H1 (cell line): ENCODE measurements around the gene IL17RE.

Experiments used
- EZH2 ChIP-seq: fragments of 200-600 bp; sonication (generic); IDR thresholded peaks from 2 replicates; pipeline ENCODE4 v1.7.1; 2012; ENCODE audit warnings: low read depth, mild to moderate bottlenecking, moderate library complexity, low read length, inconsistent platforms; ENCODE audit not compliant: severe bottlenecking
- GTF2F1 ChIP-seq: IDR thresholded peaks from 2 replicates; pipeline ENCODE4 v1.6.1; 2012; ENCODE audit warnings: low read depth, low read length, improper control_type of control experiment, borderline replicate concordance
- PHF8 ChIP-seq: fragments of 200-600 bp; sonication (generic); conservative IDR thresholded peaks from 2 replicates; pipeline ENCODE4 v1.7.1; 2012; ENCODE audit warnings: low read depth, mild to moderate bottlenecking, inconsistent platforms, low read length, moderate library complexity
- RAD21 ChIP-seq, 2 experiments: IDR thresholded peaks in 1 of 2; conservative IDR thresholded peaks in 1 of 2; 2 replicates each; pipeline ENCODE4 v1.6.1; 2011; ENCODE audit warnings: low read depth in 2 of 2, low read length in 2 of 2, improper control_type of control experiment in 1 of 2, inconsistent platforms in 1 of 2, mild to moderate bottlenecking in 1 of 2, moderate library complexity in 1 of 2
- TCF12 ChIP-seq: IDR thresholded peaks from 2 replicates; pipeline ENCODE4 v1.6.1; 2011; ENCODE audit warnings: low read depth, mild to moderate bottlenecking, low read length
- ZNF274 ChIP-seq: IDR thresholded peaks from 2 replicates; pipeline ENCODE4 v1.7.0; 2012; ENCODE audit warnings: low read length, borderline replicate concordance; ENCODE audit errors: extremely low read depth
- TF ChIP-seq, protein P1 (sequence below), 3 experiments: IDR thresholded peaks; 1 replicate in 2 of 3; 2 replicates in 1 of 3; pipeline versions ENCODE4 v1.5.1 to v1.6.1; 2011; ENCODE audit warnings: low read length in 3 of 3, mild to moderate bottlenecking in 3 of 3, inconsistent platforms in 2 of 3, low read depth in 1 of 3, moderate library complexity in 1 of 3; ENCODE audit not compliant: insufficient read depth in 1 of 3; ENCODE audit errors: control extremely low read depth in 1 of 3

DNA sequence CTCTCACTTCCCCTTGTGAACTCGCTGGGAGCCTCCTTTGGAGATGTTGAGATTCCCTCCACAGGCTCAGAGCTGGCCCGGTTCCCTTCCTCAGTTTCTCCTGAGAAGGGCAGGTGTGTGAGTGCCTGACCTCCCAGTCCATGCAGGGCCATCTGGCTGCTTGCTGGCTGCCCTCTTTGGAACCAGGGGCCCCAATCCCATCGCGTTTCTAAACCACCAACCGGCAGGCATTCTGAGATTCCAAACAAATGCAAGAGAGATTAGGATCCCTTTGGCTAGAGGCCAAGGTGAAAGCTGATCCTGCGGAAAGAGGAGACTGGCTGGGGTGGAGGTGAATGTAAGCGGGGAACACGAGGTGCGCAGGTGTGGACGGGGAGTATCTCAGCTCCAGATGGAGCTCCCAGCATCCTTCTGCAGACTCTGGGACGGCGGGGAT is 52.4 kb downstream of the IL17RE start:
- TF ChIP-seq, protein P1, sequence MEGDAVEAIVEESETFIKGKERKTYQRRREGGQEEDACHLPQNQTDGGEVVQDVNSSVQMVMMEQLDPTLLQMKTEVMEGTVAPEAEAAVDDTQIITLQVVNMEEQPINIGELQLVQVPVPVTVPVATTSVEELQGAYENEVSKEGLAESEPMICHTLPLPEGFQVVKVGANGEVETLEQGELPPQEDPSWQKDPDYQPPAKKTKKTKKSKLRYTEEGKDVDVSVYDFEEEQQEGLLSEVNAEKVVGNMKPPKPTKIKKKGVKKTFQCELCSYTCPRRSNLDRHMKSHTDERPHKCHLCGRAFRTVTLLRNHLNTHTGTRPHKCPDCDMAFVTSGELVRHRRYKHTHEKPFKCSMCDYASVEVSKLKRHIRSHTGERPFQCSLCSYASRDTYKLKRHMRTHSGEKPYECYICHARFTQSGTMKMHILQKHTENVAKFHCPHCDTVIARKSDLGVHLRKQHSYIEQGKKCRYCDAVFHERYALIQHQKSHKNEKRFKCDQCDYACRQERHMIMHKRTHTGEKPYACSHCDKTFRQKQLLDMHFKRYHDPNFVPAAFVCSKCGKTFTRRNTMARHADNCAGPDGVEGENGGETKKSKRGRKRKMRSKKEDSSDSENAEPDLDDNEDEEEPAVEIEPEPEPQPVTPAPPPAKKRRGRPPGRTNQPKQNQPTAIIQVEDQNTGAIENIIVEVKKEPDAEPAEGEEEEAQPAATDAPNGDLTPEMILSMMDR (IDR thresholded peaks at IDR 0.05; ENCODE audit: control extremely low read depth in 1 of 3, insufficient read depth in 1 of 3, low read depth in 1 of 3, low read length in 3 of 3) = no peak
- TF ChIP-seq EZH2 (no peak), PHF8 (no peak), RAD21 (IDR thresholded peaks at IDR 0.05 in 1 of 2, conservative IDR thresholded peaks at IDR 0.05 in 1 of 2; ENCODE audit: low read depth in 2 of 2, low read length in 2 of 2) (no peak), GTF2F1 (no peak), TCF12 (peak; percentile 69; the same call in 1 of the 2 replicates), ZNF274 (no peak)
